ENCODE measurements around the gene PALM3. TPM values are rescaled to one million over a fixed set of nuclear protein-coding genes. Genes with fewer than 3 reads are reported as not detected.

Gene PALM3, protein sequence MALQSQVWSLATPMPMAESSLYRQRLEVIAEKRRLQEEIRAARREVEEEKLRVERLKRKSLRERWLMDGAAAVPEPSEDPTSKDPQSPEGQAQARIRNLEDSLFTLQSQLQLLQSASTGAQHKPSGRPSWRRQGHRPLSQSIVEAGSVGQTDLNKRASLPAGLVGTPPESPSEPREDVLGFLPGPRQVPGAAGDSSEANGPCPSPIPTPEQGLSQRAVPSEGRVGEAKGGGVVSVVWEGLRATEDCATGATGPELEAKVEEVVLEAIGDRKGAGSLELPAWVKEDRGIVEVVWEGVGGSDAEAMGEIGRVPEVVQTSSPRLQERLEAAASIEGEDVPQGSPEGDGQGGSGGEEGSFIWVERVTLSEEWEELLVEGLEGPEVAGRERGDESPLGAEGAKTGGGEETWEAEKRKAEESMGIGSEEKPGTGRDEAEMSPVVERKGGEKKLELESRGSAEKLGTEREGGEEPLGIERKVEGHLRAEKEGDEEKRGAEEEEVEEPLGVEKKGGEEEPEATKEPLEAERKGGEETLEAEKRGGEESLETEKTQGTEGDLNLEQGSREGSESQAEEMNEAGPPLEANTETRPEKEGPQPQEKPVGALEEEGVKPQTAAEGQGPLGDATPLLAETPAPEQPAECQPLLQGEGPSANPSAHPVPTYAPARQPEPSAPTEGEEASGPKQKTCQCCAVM
- not detected for total RNA-seq

GRCh38 chr19:14061751-14062557 lies at the start of gene PALM3:
Gene PALM3 (minus strand): TSS chr19:14062076. CDS start chr19:14061980, 96 bp downstream.
- Mint-ChIP-seq H3K4me1 (ENCODE audit: low read depth) (peaks cover 14% of the 10 kb centered on the region), H3K4me3 (no peak within 1 kb of the TSS), H3K9me3 (ENCODE audit: insufficient read depth) (no peaks in the 10 kb centered on the region), H3K36me3 (ENCODE audit: low read depth) (no peaks in the 10 kb centered on the region), H3K27ac (no peak within 1 kb of the TSS), H3K27me3 (ENCODE audit: low read depth) (peaks cover 40% of the 10 kb centered on the region)
- POLR2A ChIA-PET = no interaction called here
- DNase-seq (no peak), ATAC-seq (no peak)
- CTCF ChIA-PET = interaction anchor here (0.8 to 6.5 kb wide), 5 partner anchors 9 to 181 kb away, joined by 3 to 87 read pairs (median 6); partner anchors contain the start of genes ASF1B and MISP3

DNA sequence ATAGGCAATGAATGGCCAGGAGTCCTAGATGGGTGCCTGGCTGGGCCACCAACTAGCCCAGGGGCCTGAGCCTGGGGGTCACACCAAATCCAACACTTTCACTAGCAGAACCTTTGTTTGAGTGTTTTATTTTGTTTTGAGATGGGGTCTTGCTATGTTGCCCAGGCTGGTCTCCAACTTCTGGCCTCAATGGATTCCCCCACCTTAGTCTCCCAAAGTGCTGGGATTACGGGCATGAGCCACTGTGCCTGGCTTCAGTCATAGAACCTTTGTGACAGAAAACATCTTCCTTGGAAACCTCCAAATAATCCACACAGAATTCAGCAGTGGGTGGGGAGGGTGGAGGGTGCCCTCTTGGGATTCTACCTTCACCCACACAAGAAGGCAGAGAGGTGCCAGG lies 49.6 kb upstream of the PALM3 start:
- H3K4me3 Mint-ChIP-seq = no peak overlapping the region
- H3K27me3 Mint-ChIP-seq (ENCODE audit: low read depth) = no peaks in the 10 kb centered on the region
- DNase-seq = no peak
- H3K36me3 Mint-ChIP-seq (ENCODE audit: low read depth) = no peaks in the 10 kb centered on the region
- peaks cover 51% of the 10 kb centered on the region for H3K4me1 Mint-ChIP-seq (ENCODE audit: low read depth)
- peak overlapping the region; percentile 30 for H3K27ac Mint-ChIP-seq
- H3K9me3 Mint-ChIP-seq (ENCODE audit: insufficient read depth) = no peaks in the 10 kb centered on the region
- POLR2A ChIA-PET = interaction anchor here (0.5 kb wide), 1 partner anchor 12 kb away, joined by 5 read pairs; no protein-coding TSS in a partner anchor
- ATAC-seq = no peak
- CTCF ChIA-PET = interaction anchor here (1.5 kb wide), 1 partner anchor 38 kb away, joined by 5 read pairs; the partner anchor contains the start of gene MISP3

DNA sequence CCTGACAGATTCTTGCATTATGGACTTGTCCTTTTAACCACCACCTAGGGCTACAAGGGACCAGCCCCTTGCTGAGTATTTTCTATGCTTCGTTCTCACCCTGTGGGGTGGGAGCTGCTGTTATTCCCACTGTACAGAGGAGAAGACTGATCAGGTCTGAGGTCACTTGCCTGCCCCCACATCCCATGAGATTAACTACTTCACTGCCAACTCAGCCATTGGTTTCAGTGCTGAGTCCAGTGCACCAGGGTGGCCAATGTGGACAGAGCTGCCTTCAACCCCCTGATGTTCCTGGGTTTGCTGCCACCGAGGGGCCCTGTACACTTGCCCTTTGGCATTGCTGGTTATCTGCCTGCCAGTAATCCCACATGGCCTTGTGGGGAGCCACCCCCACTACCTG lies 48.8 kb upstream of the PALM3 start:
- no peak for ATAC-seq
- ChIA-PET CTCF (interaction anchor here (1.5 to 2.4 kb wide), 2 partner anchors 26 to 38 kb away, joined by 5 to 8 read pairs; partner anchors contain the start of genes ASF1B and MISP3), POLR2A (no interaction called here)
- Mint-ChIP-seq H3K4me1 (ENCODE audit: low read depth) (peaks cover 43% of the 10 kb centered on the region), H3K27me3 (ENCODE audit: low read depth) (no peaks in the 10 kb centered on the region), H3K27ac (peak overlapping the region; percentile 24), H3K36me3 (ENCODE audit: low read depth) (no peaks in the 10 kb centered on the region), H3K4me3 (no peak overlapping the region), H3K9me3 (ENCODE audit: insufficient read depth) (no peaks in the 10 kb centered on the region)
- no peak for DNase-seq

GRCh38 chr19:14107581-14108461 lies 45.9 kb upstream of the PALM3 start:
- ChIA-PET CTCF (interaction anchor here (1.0 to 1.9 kb wide), 2 partner anchors 29 to 386 kb away, joined by 3 to 5 read pairs; partner anchors contain the start of gene ASF1B), POLR2A (no interaction called here)
- Mint-ChIP-seq H3K36me3 (ENCODE audit: low read depth) (peaks cover 3% of the 10 kb centered on the region), H3K9me3 (ENCODE audit: insufficient read depth) (no peaks in the 10 kb centered on the region), H3K27me3 (ENCODE audit: low read depth) (no peaks in the 10 kb centered on the region), H3K4me1 (ENCODE audit: low read depth) (peaks cover 19% of the 10 kb centered on the region), H3K4me3 (no peak overlapping the region), H3K27ac (no peak overlapping the region)
- no peak for DNase-seq
- ATAC-seq = no peak

GRCh38 chr19:14106840-14107239 lies 45.0 kb upstream of the PALM3 start:
- peaks cover 13% of the 10 kb centered on the region for H3K4me1 Mint-ChIP-seq (ENCODE audit: low read depth)
- no peak overlapping the region for H3K4me3 Mint-ChIP-seq
- POLR2A ChIA-PET = no interaction called here
- CTCF ChIA-PET = interaction anchor here (1.9 kb wide), 1 partner anchor 30 kb away, joined by 5 read pairs; the partner anchor contains the start of gene ASF1B
- DNase-seq = no peak
- no peak overlapping the region for H3K27ac Mint-ChIP-seq
- H3K9me3 Mint-ChIP-seq (ENCODE audit: insufficient read depth) = no peaks in the 10 kb centered on the region
- no peak for ATAC-seq
- H3K36me3 Mint-ChIP-seq (ENCODE audit: low read depth) = peaks cover 3% of the 10 kb centered on the region
- no peaks in the 10 kb centered on the region for H3K27me3 Mint-ChIP-seq (ENCODE audit: low read depth)

DNA sequence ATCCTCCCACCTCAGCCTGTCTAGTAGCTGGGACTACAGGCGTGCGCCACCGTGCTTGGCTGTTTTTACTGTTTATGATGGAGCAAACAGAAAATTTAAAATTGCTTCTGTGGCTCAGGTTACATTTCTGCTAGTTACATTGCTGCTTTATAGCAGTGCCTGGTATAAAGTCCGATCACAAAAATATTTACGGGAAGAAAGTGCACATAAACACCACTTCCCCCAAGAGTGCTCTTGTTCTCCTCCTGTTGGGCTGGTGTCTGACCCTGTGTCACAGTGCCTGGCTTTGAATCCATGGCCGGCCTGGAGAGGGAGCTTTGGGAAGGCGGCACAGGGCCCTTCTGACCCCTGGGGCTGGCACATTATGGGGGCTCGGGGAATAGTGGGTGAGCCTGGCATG lies 43.8 kb upstream of the PALM3 start:
- H3K4me1 Mint-ChIP-seq (ENCODE audit: low read depth) = peaks cover 8% of the 10 kb centered on the region
- no peaks in the 10 kb centered on the region for H3K9me3 Mint-ChIP-seq (ENCODE audit: insufficient read depth)
- ATAC-seq (no peak), DNase-seq (no peak)
- H3K4me3 Mint-ChIP-seq = no peak overlapping the region
- POLR2A ChIA-PET = no interaction called here
- CTCF ChIA-PET = interaction anchor here (1.1 to 1.9 kb wide), 2 partner anchors 9 to 31 kb away, joined by 4 to 5 read pairs; partner anchors contain the start of gene ASF1B
- H3K36me3 Mint-ChIP-seq (ENCODE audit: low read depth) = peaks cover 3% of the 10 kb centered on the region
- H3K27me3 Mint-ChIP-seq (ENCODE audit: low read depth) = no peaks in the 10 kb centered on the region
- H3K27ac Mint-ChIP-seq = no peak overlapping the region

DNA sequence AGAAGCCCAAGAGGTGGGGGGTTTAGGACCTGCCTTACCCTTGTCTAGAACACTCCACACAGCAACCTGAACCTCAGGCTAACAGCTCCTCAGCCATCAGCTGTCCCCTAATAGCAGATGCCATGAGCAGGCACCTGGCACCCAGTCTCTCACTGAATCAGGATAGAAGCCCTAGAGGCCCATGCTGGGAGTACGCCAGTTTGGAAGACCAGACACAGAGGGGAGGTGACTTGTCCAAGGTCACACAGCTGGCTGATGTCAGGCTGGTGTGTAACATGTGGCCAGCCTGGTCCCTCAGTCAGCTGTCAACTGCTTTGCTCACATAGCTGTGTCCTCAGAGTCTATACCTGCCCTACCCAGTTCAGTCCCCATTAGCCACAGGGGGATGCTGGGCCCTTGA lies 41.4 kb upstream of the PALM3 start:
- H3K27ac Mint-ChIP-seq = no peak overlapping the region
- H3K36me3 Mint-ChIP-seq (ENCODE audit: low read depth) = peaks cover 3% of the 10 kb centered on the region
- H3K4me1 Mint-ChIP-seq (ENCODE audit: low read depth) = peaks cover 5% of the 10 kb centered on the region
- CTCF ChIA-PET = interaction anchor here (0.9 to 5.4 kb wide), 3 partner anchors 11 to 33 kb away, joined by 3 to 23 read pairs (median 4); partner anchors contain the start of gene ASF1B
- no peaks in the 10 kb centered on the region for H3K27me3 Mint-ChIP-seq (ENCODE audit: low read depth)
- DNase-seq = no peak
- POLR2A ChIA-PET = no interaction called here
- H3K4me3 Mint-ChIP-seq = no peak overlapping the region
- no peaks in the 10 kb centered on the region for H3K9me3 Mint-ChIP-seq (ENCODE audit: insufficient read depth)
- no peak for ATAC-seq

DNA sequence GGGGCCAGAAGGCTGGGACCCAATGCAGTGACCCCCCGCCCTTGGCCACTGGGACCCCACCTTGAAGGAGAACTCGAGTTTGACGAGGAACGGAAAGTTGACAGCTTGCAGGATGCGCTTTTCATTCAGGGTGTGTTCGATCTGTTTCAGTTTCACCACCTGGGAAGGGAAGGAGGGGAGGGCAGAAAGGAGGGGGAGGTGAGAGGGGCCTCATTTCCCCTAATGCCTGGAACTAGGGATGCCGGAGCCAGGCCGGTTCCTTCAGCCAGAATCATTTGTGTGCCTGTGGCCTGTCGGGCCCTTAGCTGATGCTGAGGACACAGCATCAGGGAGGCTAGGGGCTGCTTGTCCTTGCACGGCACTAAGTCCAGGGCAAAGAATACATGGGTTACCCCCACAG lies 40.9 kb upstream of the PALM3 start:
- POLR2A ChIA-PET = no interaction called here

DNA sequence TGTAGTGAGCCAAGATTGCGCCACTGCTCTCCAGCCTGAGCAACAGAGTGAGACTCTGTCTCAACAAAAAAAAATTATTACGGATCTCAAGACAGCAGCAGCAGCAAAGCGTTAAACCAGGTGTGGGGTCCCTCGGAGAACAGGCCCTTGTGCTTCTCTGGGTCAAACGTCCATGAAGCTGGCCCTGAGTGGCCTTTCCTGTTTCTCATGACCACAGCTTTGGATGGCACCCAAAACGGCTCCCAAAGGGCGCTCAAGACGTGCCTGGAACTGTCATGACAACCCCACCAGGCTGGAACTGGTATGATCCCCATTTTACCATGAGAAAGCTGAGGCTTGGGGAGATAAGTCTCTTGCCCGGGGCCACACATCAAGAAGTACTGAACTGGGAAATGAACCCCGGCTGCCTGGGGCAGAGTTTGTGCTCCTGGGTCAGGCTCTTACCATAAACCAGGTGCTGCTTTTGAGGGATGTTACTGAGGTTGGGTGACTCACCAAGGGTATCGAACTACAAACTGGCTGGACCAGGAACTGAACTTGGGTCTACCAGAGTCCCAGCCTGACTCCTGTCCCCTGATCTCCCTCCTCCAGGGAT lies 40.3 kb upstream of the PALM3 start:
- Mint-ChIP-seq H3K27me3 (ENCODE audit: low read depth) (no peaks in the 10 kb centered on the region), H3K9me3 (ENCODE audit: insufficient read depth) (no peaks in the 10 kb centered on the region), H3K27ac (no peak overlapping the region), H3K36me3 (ENCODE audit: low read depth) (peaks cover 5% of the 10 kb centered on the region), H3K4me3 (no peak overlapping the region), H3K4me1 (ENCODE audit: low read depth) (peaks cover 5% of the 10 kb centered on the region)
- POLR2A ChIA-PET = no interaction called here
- ATAC-seq = no peak
- CTCF ChIA-PET = interaction anchor here (5.4 kb wide), 1 partner anchor 12 kb away, joined by 23 read pairs; a partner anchor contains a TSS
- DNase-seq = no peak

More for the DNA sequence above, 40.9 kb upstream of the PALM3 start:
- DNase-seq (no peak), ATAC-seq (no peak)
- no peaks in the 10 kb centered on the region for H3K9me3 Mint-ChIP-seq (ENCODE audit: insufficient read depth)
- peaks cover 5% of the 10 kb centered on the region for H3K4me1 Mint-ChIP-seq (ENCODE audit: low read depth)
- CTCF ChIA-PET = interaction anchor here (0.9 to 5.4 kb wide), 2 partner anchors 12 to 15 kb away, joined by 3 to 23 read pairs; a partner anchor contains a TSS
- H3K4me3 Mint-ChIP-seq = no peak overlapping the region
- H3K27me3 Mint-ChIP-seq (ENCODE audit: low read depth) = no peaks in the 10 kb centered on the region
- no peak overlapping the region for H3K27ac Mint-ChIP-seq
- peaks cover 4% of the 10 kb centered on the region for H3K36me3 Mint-ChIP-seq (ENCODE audit: low read depth)

DNA sequence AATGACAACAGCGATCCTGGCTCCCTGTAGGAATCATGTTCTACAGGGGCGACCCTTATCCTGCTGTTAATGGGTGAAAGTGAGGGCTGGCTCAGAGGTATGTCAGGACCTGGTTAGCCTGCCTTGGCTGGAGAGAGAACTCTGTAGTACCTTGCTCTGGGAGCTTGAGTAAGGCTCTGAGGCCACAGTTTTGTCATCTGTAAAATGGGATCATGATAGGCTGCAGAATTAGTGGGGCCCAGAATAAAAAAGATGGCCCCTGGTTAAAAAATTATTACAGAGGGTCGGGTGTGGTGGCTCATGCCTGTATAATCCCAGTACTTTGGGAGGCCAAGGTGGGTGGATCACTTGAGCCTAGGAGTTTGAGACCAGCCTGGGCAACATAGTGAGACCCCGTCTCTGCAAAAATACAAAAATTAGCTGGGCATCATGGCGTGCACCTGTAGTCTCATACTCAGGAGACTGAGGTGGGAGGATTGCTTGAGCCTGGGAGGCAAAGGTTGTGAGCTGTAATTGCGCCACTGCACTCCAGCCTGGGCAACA lies 39.2 kb upstream of the PALM3 start:
- H3K4me3 Mint-ChIP-seq = no peak overlapping the region
- CTCF ChIA-PET = interaction anchor here (5.4 kb wide), 1 partner anchor 13 kb away, joined by 23 read pairs; a partner anchor contains a TSS
- no peak overlapping the region for H3K27ac Mint-ChIP-seq
- DNase-seq (no peak), ATAC-seq (no peak)
- peaks cover 5% of the 10 kb centered on the region for H3K4me1 Mint-ChIP-seq (ENCODE audit: low read depth)
- POLR2A ChIA-PET = no interaction called here
- no peaks in the 10 kb centered on the region for H3K27me3 Mint-ChIP-seq (ENCODE audit: low read depth)
- peaks cover 10% of the 10 kb centered on the region for H3K36me3 Mint-ChIP-seq (ENCODE audit: low read depth)
- H3K9me3 Mint-ChIP-seq (ENCODE audit: insufficient read depth) = no peaks in the 10 kb centered on the region
